Calu3 (cell line): ENCODE results near the gene DTNB. TPM values are rescaled to one million over a fixed set of nuclear protein-coding genes. Genes with fewer than 3 reads are reported as not detected.

Source experiments
- BruUV-seq: library from RNA; stranded (reverse); fragments of 400-500 nt; replicated peaks from 2 replicates; lab custom pipeline; 2021; lab: Mats Ljungman, UMichigan
- CTCF ChIA-PET: fragments of 300-600 bp; sonication (Branson Sonifier 250); formaldehyde crosslinking; loops from one replicate; lab custom pipeline; 2022; ENCODE audit warnings: antibody characterized with exemption; lab: Charles Lee
- DNase-seq: peaks from one replicate; pipeline ENCODE4 v3.0.0; 2022
- H3K27ac Mint-ChIP-seq: one replicate; pipeline ENCODE4 v1.8.0; 2022; ENCODE audit warnings: mixed read lengths; ENCODE audit not compliant: unreplicated experiment
- H3K27me3 Mint-ChIP-seq: one replicate; pipeline ENCODE4 v1.8.0; 2022; ENCODE audit warnings: mixed read lengths; ENCODE audit not compliant: unreplicated experiment
- H3K36me3 Mint-ChIP-seq: one replicate; pipeline ENCODE4 v1.8.0; 2022; ENCODE audit warnings: mild to moderate bottlenecking, moderate library complexity, mixed read lengths; ENCODE audit not compliant: insufficient read depth, unreplicated experiment
- H3K4me1 Mint-ChIP-seq: one replicate; pipeline ENCODE4 v1.8.0; 2022; ENCODE audit warnings: mild to moderate bottlenecking, low read depth, mixed read lengths; ENCODE audit not compliant: unreplicated experiment
- H3K4me3 Mint-ChIP-seq: one replicate; pipeline ENCODE4 v1.8.0; 2022; ENCODE audit warnings: mild to moderate bottlenecking, low read depth, moderate library complexity, mixed read lengths; ENCODE audit not compliant: unreplicated experiment
- H3K9me3 Mint-ChIP-seq: one replicate; pipeline ENCODE4 v1.8.0; 2022; ENCODE audit warnings: low read depth, mixed read lengths; ENCODE audit not compliant: unreplicated experiment
- CTCF ChIP-seq: fragments of 200-600 bp; IDR thresholded peaks from one replicate; pipeline ENCODE4 v1.8.0; 2022; ENCODE audit warnings: antibody characterized with exemption; ENCODE audit not compliant: unreplicated experiment
- intact Hi-C: fragments of 100-400 bp; cut with micrococcal nuclease; formaldehyde crosslinking; loops from one replicate; pipeline ENCODE4 v1.10.0; 2022; ENCODE audit not compliant: unreplicated experiment
- total RNA-seq: library from RNA; stranded (reverse); gene quantifications from 2 replicates; pipeline ENCODE4 v1.2.3, GENCODE V29; 2022

DTNB gene
- total RNA-seq, 1 experiment from 2014 or later = 27.3 TPM

- BruUV-seq = no TSS peak
- Mint-ChIP-seq H3K36me3 (peaks cover 11% of the 10 kb centered on the region), H3K4me3 (no peak overlapping the region), H3K9me3 (no peaks in the 10 kb centered on the region), H3K27me3 (no peaks in the 10 kb centered on the region), H3K4me1 (peaks cover 14% of the 10 kb centered on the region), H3K27ac (no peak overlapping the region)
- intact Hi-C loops = loop anchor here (5.0 kb wide), 1 partner anchor 143 kb away; no protein-coding TSS in a partner anchor
- DNase-seq = no peak
- CTCF ChIA-PET = no interaction called here
- no peak for TF ChIP-seq CTCF
Observed at GRCh38 chr2:25378731-25379490, 294.5 kb downstream of the DTNB start.

- no peak for DNase-seq
- Mint-ChIP-seq H3K27me3 (no peaks in the 10 kb centered on the region), H3K27ac (no peak overlapping the region), H3K36me3 (peaks cover 11% of the 10 kb centered on the region), H3K9me3 (no peaks in the 10 kb centered on the region), H3K4me3 (no peak overlapping the region), H3K4me1 (peaks cover 14% of the 10 kb centered on the region)
- CTCF ChIA-PET = interaction anchor here (0.5 to 1.1 kb wide), 2 partner anchors 13 to 156 kb away, joined by 3 to 12 read pairs; no protein-coding TSS in a partner anchor
- BruUV-seq = no TSS peak
- intact Hi-C loops = loop anchor here (5.0 kb wide), 1 partner anchor 144 kb away; no protein-coding TSS in a partner anchor
- TF ChIP-seq CTCF = no peak
Observed at GRCh38 chr2:25377822-25378421, 295.5 kb downstream of the DTNB start.

- peak; percentile 97 for TF ChIP-seq CTCF
- no peaks in the 10 kb centered on the region for H3K27me3 Mint-ChIP-seq
- H3K36me3 Mint-ChIP-seq = peaks cover 11% of the 10 kb centered on the region
- intact Hi-C loops = loop anchor here (5.0 kb wide), 1 partner anchor 145 kb away; no protein-coding TSS in a partner anchor
- H3K4me3 Mint-ChIP-seq = peak overlapping the region; percentile 24
- BruUV-seq = no TSS peak
- peaks cover 14% of the 10 kb centered on the region for H3K4me1 Mint-ChIP-seq
- no peaks in the 10 kb centered on the region for H3K9me3 Mint-ChIP-seq
- peak; percentile 90 for DNase-seq
- CTCF ChIA-PET = interaction anchor here (0.5 to 2.8 kb wide), 3 partner anchors 12 to 157 kb away, joined by 3 to 12 read pairs (median 12); no protein-coding TSS in a partner anchor
- no peak overlapping the region for H3K27ac Mint-ChIP-seq
Observed at GRCh38 chr2:25376750-25377621, 296.4 kb downstream of the DTNB start.

- H3K9me3 Mint-ChIP-seq = no peaks in the 10 kb centered on the region
- H3K4me1 Mint-ChIP-seq = peaks cover 14% of the 10 kb centered on the region
- no peak overlapping the region for H3K27ac Mint-ChIP-seq
- H3K4me3 Mint-ChIP-seq = peak overlapping the region; percentile 13
- intact Hi-C loops = loop anchor here (5.0 kb wide), 1 partner anchor 146 kb away; no protein-coding TSS in a partner anchor
- no peak for TF ChIP-seq CTCF
- peaks cover 11% of the 10 kb centered on the region for H3K36me3 Mint-ChIP-seq
- H3K27me3 Mint-ChIP-seq = no peaks in the 10 kb centered on the region
- DNase-seq = no peak
- no TSS peak for BruUV-seq
- CTCF ChIA-PET = interaction anchor here (0.6 to 2.8 kb wide), 2 partner anchors 14 to 1056 kb away, joined by 4 to 12 read pairs; no protein-coding TSS in a partner anchor
Observed at GRCh38 chr2:25375989-25376545, 297.3 kb downstream of the DTNB start.
